KOPT-K1 (cell line): ENCODE data around the gene OR6M1.

ENCODE experiments used
- H3K27ac ChIP-seq: fragments of 200-600 bp; sonication (generic); 2 replicates; pipeline ENCODE4 v1.5.1; 2016; ENCODE audit warnings: antibody characterized with exemption, mild to moderate bottlenecking, low read depth, low read length; ENCODE audit not compliant: poor library complexity, severe bottlenecking
- H3K36me3 ChIP-seq: fragments of 200-600 bp; sonication (generic); 2 replicates; pipeline ENCODE4 v1.5.1; 2017; ENCODE audit warnings: antibody characterized with exemption, mild to moderate bottlenecking, low read length, moderate library complexity; ENCODE audit not compliant: insufficient read depth
- H3K9me3 ChIP-seq: fragments of 200-600 bp; sonication (generic); 2 replicates; pipeline ENCODE4 v1.5.1; 2017; ENCODE audit warnings: antibody characterized with exemption, low read length, mild to moderate bottlenecking; ENCODE audit not compliant: insufficient read depth, poor library complexity, severe bottlenecking

OR6M1 gene

DNA sequence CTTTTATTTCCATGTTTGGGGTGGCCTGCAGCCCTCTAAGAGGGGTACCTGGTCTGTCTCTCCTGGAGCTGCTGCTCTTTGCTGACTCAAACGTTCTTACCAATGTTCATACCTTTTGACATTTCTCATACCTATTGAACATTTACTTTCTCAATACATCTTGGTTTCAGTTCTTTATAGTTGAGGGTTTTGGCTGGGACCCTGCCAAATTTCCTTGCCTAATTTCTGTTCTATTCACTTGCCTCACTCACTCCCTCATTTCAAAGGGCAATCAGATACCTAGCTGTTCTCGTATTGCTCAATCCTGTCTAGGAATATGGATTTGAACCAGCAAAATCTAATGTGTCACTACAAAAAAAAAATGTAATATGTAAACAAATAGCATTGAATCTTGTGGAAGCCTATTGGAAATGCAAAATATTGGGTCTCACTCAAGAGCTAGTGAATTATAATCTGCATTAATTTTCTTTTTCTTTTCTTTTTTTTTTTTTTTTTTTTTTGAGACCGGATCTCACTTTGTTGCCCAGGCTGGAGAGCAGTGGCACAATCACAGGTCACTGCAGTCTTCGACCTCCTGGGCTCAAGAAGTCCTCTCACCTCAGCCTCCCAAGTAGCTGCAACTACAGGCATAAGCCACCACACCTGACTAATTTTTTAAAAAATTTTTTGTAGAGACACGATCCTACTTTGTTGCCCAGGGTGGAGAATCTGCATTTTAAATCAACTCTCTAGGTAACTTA, 7.5 kb downstream of the OR6M1 start:
- H3K36me3 ChIP-seq = no peaks in the 10 kb centered on the region
- no peak overlapping the region for H3K27ac ChIP-seq
- no peaks in the 10 kb centered on the region for H3K9me3 ChIP-seq

DNA sequence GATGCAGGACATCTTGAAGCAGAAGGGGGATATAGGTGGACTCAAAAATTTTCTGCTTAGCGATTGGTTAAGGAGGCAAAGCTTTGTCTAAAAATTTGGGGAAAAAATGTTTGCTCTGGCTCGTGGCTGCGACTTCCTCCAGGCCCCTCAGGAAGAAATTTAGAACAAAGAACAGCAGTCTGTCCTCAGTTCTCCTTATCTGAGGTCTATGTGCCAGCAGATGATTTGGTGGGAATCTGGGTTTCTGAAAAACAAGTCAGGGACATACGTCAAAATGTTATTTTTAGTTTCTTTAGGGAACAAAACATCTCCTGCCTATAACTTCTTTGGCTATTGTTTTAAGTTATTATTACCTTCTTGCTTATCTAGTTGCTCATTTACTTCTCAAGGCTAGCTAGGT, 8.1 kb downstream of the OR6M1 start:
- no peak overlapping the region for H3K27ac ChIP-seq
- H3K9me3 ChIP-seq = no peaks in the 10 kb centered on the region

DNA sequence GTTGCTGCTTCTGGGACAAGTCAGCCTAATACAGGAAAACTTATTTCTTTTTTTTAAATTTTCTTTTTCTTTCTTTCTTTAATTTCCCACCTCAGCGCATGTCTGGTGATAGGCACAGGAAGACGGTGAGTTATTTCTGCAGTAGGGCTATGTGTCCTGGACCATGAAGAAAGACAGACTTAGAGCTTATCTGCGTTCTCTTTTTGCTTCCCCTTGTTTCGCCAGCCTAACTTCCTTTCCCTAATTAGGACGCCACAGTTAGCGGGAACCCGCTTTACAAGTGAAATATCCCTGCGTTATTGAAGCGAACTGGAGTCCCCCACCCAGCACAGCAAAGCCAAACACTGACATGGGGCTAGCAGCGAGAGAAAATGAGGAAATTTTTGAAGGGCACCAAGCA, 8.6 kb downstream of the OR6M1 start:
- Histone ChIP-seq H3K9me3 (no peaks in the 10 kb centered on the region), H3K27ac (no peak overlapping the region), H3K36me3 (no peaks in the 10 kb centered on the region)

More for the DNA sequence above, 8.1 kb downstream of the OR6M1 start:
- no peaks in the 10 kb centered on the region for H3K36me3 ChIP-seq

DNA sequence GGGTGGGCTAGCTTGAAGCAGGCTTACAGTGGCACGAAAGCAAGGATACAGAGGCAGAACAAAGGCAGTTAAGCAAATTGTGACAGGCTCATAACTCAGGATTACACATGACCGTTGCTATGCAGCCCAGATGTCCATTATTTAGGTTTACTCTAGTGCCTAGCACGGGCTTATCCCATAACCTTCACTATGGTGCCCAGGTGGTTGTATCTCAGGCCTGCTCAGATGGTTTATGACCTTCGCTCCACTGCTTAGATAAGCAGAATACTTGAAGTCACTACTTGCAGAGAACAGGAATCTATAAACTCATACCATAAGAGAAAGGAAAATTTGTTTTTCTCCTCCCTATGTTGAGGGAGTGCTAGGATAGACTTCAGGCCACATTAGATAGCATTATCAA, 9.0 kb downstream of the OR6M1 start:
- H3K36me3 ChIP-seq = no peaks in the 10 kb centered on the region
- H3K27ac ChIP-seq = no peak overlapping the region
- H3K9me3 ChIP-seq = no peaks in the 10 kb centered on the region

DNA sequence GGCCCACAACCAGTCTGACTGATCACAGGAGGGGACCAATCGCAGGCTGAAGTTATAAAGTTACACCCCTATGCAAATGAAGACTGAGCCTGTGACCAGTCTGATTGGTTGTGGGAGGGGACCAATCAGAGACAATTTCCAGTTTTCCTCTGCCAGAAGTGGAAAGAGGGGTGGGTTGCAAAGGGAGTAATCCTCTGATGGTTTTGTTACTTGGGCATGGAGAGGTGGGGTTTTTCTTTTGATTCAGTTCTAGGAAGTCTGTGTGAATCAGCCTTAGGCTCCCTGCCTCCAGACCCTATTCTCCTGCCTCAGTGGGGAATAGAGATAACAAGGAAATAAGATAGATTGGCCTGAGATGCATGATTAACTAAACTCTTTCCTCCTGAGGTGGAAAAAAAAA, 9.9 kb downstream of the OR6M1 start:
- Histone ChIP-seq H3K9me3 (no peaks in the 10 kb centered on the region), H3K36me3 (no peaks in the 10 kb centered on the region), H3K27ac (no peak overlapping the region)

DNA sequence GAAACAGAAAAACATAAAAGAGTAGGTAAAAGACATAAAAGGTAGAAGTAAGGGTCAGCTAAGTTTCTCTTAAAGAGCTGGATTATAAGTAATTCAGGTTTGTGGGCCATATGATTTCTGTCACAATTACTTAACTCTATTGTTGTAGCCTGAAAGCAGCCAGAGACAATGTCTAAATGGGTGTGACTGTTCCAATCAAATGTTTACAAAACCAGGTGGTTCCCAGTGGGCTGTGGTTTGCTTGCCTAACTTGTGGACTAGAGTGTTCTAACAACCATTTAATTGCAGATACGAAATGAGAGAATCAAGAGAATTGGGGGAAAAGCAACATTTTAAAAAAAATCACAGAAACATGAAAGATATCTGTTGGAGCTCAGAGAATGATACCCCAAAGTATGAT, 22.6 kb downstream of the OR6M1 start:
- Histone ChIP-seq H3K36me3 (no peaks in the 10 kb centered on the region), H3K9me3 (no peaks in the 10 kb centered on the region), H3K27ac (no peak overlapping the region)

DNA sequence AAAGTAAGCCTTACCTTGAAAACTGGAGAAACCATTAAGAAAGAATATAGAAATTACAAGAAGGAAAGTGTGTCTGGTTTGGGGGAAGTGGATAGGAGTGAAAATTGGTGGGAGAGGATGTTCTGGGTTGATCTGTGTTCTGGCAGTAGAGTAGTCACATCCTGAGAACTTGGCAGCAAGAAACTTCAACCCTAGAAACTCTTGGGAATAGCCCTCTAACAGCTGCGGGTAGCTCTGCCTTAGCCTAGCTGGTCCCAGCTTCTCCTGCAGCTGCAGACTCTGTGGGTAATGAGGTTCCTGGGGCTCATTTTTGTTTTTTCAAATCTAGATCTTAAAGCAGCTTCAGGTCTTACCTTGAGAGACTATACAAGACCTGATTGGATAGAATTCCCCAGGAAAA, 27.6 kb downstream of the OR6M1 start:
- no peak overlapping the region for H3K27ac ChIP-seq
- H3K36me3 ChIP-seq = no peaks in the 10 kb centered on the region
- no peaks in the 10 kb centered on the region for H3K9me3 ChIP-seq

DNA sequence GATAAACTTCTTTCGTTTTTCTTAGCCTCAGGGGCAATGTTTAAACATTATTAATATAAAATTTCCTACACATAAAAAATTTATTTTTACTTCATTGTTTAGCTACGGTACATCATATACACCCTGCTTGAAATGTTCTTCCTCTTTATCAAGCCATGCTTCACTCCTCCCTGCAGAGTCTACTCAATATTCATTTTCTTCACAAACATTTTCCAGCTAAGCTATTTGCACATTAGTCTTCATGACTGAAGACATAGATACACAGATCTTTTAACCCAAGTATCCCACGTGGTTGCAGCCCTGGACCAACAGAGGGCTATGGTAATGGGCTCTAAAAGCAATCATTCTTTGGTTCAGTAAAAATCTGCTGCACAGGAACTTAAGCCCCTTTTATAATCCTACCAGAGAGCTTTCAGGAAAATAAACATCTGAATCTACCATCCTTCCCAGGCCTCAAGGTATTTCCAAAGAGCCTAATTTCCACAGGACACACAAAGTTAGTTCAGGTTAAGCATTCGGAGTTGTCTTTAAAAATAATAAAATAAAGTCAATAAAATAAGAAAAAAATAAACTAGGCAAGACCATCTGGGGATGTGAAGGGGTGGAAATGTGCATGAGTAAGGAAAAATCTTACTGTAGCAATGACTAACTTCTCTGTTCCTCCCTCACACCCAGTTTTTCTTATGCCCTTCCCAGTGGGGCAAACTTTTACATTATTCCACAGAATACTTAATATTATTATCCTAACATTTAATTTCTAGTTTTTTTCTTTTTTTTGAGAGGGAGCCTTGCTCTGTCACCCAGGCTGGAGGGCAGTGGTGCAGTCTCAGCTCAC, 30.2 kb downstream of the OR6M1 start:
- H3K36me3 ChIP-seq = no peaks in the 10 kb centered on the region
- no peaks in the 10 kb centered on the region for H3K9me3 ChIP-seq
- H3K27ac ChIP-seq = no peak overlapping the region

DNA sequence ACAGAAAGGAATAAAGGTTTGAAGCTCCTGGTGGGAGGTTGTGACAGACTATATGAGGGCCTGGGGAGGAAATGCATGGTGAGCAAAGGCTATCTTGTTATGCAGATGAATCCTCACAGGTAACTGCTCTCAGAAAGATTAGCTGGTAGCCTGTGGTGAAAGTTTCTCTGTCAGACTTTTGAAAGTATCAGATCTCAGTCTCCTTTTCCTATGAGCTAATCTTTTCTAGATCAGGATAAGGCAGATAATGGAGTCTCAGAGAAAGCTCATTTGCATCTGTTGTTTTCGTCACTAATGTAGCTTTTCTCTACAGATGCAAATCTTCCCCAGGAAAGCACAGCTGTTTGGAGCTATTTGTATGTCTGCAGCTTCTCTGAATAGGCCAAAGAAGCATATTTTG, 30.9 kb downstream of the OR6M1 start:
- Histone ChIP-seq H3K27ac (no peak overlapping the region), H3K36me3 (no peaks in the 10 kb centered on the region)

DNA sequence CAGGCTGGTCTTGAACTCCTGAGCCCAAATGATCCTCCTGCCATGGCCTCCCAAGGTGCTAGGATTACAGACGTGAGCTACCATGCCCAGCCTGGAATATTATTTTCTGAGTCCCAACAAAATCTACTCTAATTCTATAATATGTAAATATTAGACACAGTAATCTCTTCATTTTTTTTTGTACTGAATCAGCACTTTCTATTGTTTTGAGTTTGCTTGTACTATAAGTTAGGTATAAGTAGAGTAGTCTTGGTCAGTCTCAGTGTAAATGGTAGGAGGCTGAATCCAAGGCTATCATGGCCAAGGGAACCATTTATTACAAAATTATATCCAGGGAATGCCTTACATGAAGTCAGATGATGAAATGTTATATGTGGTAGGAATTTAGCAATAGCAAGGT, 32.2 kb downstream of the OR6M1 start:
- Histone ChIP-seq H3K9me3 (no peaks in the 10 kb centered on the region), H3K27ac (no peak overlapping the region), H3K36me3 (no peaks in the 10 kb centered on the region)

More for the DNA sequence above, 30.9 kb downstream of the OR6M1 start:
- no peaks in the 10 kb centered on the region for H3K9me3 ChIP-seq

DNA sequence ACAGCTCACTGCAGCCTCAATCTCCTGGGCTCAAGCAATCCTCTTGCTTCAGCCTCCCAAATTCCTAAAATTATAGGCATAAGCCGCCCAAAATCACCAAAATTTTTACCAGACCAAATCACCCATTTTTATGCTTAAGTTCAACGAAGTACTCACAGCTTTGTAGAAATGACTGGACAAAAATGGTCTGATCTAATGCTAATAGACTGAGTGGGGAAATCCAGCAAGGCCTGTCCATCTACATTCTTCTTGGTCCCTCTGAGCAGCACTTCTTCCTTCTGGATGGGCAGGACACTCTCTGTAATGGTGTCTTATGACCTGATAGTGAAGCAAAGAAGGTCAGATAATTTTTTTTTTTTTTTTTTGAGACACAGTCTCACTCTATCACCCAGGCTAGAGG, 33.1 kb downstream of the OR6M1 start:
- Histone ChIP-seq H3K9me3 (no peaks in the 10 kb centered on the region), H3K36me3 (no peaks in the 10 kb centered on the region), H3K27ac (no peak overlapping the region)

DNA sequence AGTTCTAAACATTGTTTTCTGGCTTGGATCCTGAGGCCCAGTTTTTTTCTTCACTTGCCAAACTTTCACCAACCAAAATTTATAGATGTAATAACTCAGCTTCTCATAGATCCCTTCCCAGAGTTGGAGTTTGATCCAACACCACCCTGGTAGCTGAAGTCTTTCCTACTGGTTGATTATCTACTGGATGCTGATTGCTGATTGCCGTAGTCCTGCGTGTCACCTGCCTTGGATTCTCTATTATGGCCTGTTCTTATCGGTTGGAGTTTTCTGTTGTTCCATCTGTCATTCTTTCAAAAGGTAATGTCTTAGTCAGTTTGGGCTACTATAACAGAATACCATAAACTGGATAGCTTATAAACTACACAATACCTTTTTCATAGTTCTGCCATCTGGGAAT, 34.5 kb downstream of the OR6M1 start:
- H3K36me3 ChIP-seq = no peaks in the 10 kb centered on the region
- no peaks in the 10 kb centered on the region for H3K9me3 ChIP-seq
- H3K27ac ChIP-seq = no peak overlapping the region

DNA sequence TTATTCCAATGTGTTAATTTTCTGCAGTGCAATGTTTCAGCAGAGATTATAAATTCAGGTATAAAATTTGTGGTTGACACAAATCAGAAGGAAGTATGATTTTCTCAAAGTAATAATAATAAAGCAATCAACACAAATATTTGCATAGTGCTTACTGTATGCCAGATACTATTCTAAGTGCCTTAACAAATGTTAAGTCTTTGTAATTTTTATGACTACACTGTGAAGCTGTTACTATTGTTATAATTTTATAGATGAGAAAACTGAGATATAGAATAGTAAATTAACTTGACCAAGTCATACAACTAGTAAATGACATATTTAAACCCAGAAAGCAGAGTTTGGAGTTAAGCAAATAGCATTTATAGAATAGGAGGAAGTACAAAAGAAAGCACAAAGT, 35.4 kb downstream of the OR6M1 start:
- H3K36me3 ChIP-seq = no peaks in the 10 kb centered on the region

DNA sequence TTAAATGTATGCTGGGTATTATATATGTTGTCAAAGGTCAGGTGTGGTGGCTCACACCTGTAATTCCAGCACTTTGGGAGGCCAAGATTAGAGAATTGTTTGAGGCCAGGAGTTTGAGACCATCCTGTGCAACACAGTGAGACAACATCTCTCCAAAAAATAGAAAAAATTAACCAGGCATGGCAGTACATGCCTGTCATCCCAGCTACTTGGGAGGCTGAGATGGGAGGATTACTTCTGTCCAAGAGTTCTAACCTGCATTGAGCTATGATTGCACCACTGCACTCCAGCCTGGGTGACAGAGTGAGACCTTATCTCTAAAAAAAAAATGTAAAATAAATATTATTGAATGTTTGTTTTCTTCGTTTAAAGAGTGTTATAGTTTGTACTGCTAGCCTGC, 40.5 kb downstream of the OR6M1 start:
- H3K9me3 ChIP-seq = peaks cover 11% of the 10 kb centered on the region
- no peak overlapping the region for H3K27ac ChIP-seq

More for the DNA sequence above, 35.4 kb downstream of the OR6M1 start:
- H3K27ac ChIP-seq = no peak overlapping the region
- no peaks in the 10 kb centered on the region for H3K9me3 ChIP-seq

DNA sequence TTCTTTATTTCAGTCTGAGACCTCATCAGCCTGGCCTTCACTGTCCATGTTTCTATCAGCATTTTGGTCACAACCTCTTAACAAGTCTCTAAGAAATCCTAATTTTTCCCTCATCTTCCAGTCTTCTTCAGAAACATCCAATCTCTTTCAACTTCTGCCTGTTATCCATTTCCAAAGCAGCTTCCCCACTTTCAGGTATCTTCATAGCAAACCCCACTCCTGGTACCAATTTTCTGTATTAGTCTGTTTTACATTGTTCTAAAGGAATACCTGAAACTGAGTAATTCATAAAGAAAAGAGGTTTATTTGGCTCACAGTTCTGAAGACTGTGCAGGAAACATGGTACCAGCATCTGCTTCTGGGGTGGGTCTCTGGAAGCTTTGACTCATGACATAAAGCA, 43.7 kb downstream of the OR6M1 start:
- Histone ChIP-seq H3K9me3 (peaks cover 11% of the 10 kb centered on the region), H3K36me3 (no peaks in the 10 kb centered on the region), H3K27ac (no peak overlapping the region)

More for the DNA sequence above, 40.5 kb downstream of the OR6M1 start:
- no peaks in the 10 kb centered on the region for H3K36me3 ChIP-seq

DNA sequence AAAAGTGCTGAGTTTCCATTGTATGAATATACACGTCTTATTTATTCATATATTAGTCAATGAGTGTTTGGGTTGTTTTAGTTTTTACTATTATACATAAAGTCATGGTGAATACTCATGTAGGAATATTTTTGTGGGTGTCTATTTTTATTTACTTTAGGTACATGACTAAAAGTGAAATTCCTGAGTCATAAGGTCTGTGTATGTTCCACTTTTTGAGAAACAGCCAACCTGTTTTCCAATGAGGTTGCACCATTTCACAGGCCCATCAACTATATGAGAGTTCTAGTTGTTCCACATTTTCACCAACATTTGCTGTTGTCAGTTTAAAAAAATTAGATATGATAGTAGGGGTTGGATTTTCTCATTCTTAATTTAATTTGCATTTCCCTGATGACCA, 45.3 kb downstream of the OR6M1 start:
- no peak overlapping the region for H3K27ac ChIP-seq
- H3K36me3 ChIP-seq = no peaks in the 10 kb centered on the region
- H3K9me3 ChIP-seq = peaks cover 11% of the 10 kb centered on the region
